Vagina (tissue), 2 donors: ENCODE measurements around the gene FHIT.

Experiments
- POLR2A ChIP-seq, 2 donors: fragments of 450-650 bp; IDR thresholded peaks; one replicate each; pipeline ENCODE4 v1.6.1; 2017; ENCODE audit warnings: antibody characterized with exemption in 2 of 2, mild to moderate bottlenecking in 2 of 2, moderate library complexity in 2 of 2
- POLR2AphosphoS5 ChIP-seq, 2 donors: sonication (generic); formaldehyde crosslinking; IDR thresholded peaks; one replicate each; pipeline ENCODE4 v1.9.0; 2017; ENCODE audit warnings: antibody characterized with exemption in 2 of 2, mild to moderate bottlenecking in 2 of 2, low read depth in 1 of 2; ENCODE audit not compliant: insufficient read depth in 1 of 2
- TF ChIP-seq, protein P1 (sequence below), 3 experiments: fragments of 450-650 bp in 2 of 3; fragments of 200-600 bp in 1 of 3; sonication (generic) in 1 of 3; IDR thresholded peaks; one replicate each; pipeline ENCODE4 v1.5.1; 2017 to 2019; ENCODE audit warnings: antibody characterized with exemption in 3 of 3, mild to moderate bottlenecking in 2 of 3, moderate library complexity in 2 of 3

- TF ChIP-seq POLR2AphosphoS5 (IDR thresholded peaks at IDR 0.05; ENCODE audit: insufficient read depth in 1 of 2, low read depth in 1 of 2) = no peak
- TF ChIP-seq, protein P1, sequence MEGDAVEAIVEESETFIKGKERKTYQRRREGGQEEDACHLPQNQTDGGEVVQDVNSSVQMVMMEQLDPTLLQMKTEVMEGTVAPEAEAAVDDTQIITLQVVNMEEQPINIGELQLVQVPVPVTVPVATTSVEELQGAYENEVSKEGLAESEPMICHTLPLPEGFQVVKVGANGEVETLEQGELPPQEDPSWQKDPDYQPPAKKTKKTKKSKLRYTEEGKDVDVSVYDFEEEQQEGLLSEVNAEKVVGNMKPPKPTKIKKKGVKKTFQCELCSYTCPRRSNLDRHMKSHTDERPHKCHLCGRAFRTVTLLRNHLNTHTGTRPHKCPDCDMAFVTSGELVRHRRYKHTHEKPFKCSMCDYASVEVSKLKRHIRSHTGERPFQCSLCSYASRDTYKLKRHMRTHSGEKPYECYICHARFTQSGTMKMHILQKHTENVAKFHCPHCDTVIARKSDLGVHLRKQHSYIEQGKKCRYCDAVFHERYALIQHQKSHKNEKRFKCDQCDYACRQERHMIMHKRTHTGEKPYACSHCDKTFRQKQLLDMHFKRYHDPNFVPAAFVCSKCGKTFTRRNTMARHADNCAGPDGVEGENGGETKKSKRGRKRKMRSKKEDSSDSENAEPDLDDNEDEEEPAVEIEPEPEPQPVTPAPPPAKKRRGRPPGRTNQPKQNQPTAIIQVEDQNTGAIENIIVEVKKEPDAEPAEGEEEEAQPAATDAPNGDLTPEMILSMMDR (IDR thresholded peaks at IDR 0.05) = no peak
- no peak for TF ChIP-seq POLR2A (IDR thresholded peaks at IDR 0.05)
Measured at GRCh38 chr3:60461267-60461666, 790.0 kb downstream of the FHIT start.
